Coronary artery (tissue), 2 donors: Measurements from ENCODE around the gene IFT20.
A peak's percentile ranks its signal among the peaks of the same experiment; 100 is the strongest.

Source experiments
- DNase-seq: peaks from one replicate; pipeline ENCODE4 v3.0.0-alpha.2; 2017; ENCODE audit warnings: low spot score
- H3K27ac ChIP-seq, 2 donors: fragments of 200-600 bp; sonication (generic); one replicate each; pipeline ENCODE4 v1.5.1; 2016 to 2019
- H3K4me3 ChIP-seq: fragments of 200-600 bp; sonication (generic); 2 replicates; pipeline ENCODE4 v1.5.1; 2016; ENCODE audit warnings: mild to moderate bottlenecking, moderate library complexity
- TF ChIP-seq, protein P1 (sequence below): fragments of 200-600 bp; sonication (generic); IDR thresholded peaks from one replicate; pipeline ENCODE4 v1.5.1; 2019; ENCODE audit warnings: antibody characterized with exemption

Gene IFT20

GRCh38 chr17:28363186-28363585 is 27.9 kb upstream of the IFT20 start:
- TF ChIP-seq, protein P1, sequence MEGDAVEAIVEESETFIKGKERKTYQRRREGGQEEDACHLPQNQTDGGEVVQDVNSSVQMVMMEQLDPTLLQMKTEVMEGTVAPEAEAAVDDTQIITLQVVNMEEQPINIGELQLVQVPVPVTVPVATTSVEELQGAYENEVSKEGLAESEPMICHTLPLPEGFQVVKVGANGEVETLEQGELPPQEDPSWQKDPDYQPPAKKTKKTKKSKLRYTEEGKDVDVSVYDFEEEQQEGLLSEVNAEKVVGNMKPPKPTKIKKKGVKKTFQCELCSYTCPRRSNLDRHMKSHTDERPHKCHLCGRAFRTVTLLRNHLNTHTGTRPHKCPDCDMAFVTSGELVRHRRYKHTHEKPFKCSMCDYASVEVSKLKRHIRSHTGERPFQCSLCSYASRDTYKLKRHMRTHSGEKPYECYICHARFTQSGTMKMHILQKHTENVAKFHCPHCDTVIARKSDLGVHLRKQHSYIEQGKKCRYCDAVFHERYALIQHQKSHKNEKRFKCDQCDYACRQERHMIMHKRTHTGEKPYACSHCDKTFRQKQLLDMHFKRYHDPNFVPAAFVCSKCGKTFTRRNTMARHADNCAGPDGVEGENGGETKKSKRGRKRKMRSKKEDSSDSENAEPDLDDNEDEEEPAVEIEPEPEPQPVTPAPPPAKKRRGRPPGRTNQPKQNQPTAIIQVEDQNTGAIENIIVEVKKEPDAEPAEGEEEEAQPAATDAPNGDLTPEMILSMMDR = no peak
- DNase-seq = no peak
- H3K27ac ChIP-seq = no peak overlapping the region
- no peak overlapping the region for H3K4me3 ChIP-seq

- peak overlapping the region; percentile 89 for H3K4me3 ChIP-seq
- peak overlapping the region; percentile 63 to 92 for H3K27ac ChIP-seq
- no peak for DNase-seq
- TF ChIP-seq, protein P1 = no peak
Observed at GRCh38 chr17:28357901-28358197, 22.6 kb upstream of the IFT20 start.

DNA sequence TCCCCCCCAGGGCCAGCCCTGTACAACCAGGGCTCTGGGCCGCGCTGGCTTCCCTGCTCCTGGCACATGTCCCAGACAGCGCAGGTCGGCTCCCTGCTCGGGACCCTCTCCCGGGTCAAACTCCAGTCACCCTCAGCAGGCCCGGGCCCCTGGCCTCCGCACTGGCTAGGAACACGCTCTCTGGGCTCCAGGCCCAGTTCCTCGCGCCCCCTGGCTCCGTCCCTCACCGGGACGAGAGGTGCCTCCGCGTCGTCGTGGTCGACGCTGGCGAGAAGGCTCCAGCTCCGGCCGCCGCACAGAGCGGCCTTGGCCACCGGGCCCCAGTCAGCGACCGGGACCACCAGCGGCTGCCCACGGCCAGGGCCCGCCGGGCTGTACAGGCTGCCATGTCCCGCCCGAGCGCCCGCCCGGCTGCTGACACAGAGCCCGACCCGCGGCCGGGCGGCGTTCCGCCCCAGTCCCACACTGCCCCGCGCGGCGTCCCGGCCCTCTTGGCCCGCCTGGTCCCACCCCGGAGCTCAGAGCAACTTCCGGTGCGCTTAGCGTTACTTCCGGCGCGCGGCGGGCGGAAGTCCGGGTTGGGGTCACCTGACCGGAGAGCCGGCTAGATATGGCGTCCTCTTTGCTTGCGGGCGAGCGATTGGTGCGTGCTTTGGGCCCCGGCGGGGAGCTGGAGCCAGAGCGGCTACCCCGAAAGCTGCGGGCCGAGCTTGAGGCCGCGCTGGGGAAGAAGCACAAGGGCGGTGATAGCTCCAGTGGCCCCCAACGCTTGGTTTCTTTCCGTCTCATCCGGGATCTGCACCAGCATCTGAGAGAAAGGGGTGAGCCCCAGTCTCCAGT is 22.0 kb upstream of the IFT20 start, which contains the start of gene POLDIP2:
POLDIP2 (minus strand) TSS at position 467 of the 840 bp plus-strand sequence; CDS start at position 388, 79 bp downstream.
- TF ChIP-seq, protein P1 = no peak
- peak; percentile 96 for DNase-seq
- Histone ChIP-seq H3K4me3 (peak within 1 kb of the TSS; percentile 89), H3K27ac (peak within 1 kb of the TSS; percentile 63 to 92)

DNA sequence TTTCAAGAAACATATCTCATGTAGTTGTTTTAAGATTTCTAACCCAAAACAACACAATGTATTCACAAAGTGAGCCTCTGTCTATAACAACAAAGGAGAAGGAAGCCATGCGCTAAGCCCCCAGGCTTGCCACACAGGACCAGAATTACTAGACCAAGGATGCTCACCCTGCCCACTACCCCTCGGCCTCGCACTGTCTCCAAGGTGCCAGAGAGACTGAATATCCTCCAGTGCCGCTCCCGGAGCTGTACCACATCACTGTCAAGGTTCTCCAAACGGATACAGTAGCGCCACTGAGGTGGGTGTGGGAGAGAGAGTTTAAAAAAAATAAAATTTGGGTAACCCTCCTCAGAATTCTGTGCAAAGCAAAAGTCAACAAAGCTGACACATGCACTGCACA is 15.0 kb upstream of the IFT20 start:
- DNase-seq = no peak
- H3K27ac ChIP-seq = no peak overlapping the region
- TF ChIP-seq, protein P1 = no peak
- H3K4me3 ChIP-seq = no peak overlapping the region

DNA sequence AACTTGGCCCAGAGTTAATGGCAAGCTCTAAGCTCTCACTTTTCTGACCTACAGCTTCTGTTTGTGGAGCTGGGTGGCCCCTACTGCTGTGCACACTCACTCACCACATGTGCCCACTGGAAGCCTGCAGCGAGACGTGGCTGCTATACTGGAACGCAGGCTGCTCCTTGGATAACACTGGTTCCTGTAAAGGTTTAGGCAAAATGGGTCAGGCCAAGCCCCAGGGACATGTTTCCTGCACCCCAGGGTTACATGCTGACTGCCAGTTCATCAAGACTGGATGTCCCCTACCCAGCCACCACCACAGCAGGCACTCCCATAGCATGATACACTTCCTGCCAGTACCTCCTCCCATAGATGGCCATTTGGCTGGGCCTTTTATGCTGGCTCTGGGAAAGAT is 13.7 kb upstream of the IFT20 start:
- Histone ChIP-seq H3K27ac (no peak overlapping the region), H3K4me3 (no peak overlapping the region)
- DNase-seq = no peak
- TF ChIP-seq, protein P1 = no peak

DNA sequence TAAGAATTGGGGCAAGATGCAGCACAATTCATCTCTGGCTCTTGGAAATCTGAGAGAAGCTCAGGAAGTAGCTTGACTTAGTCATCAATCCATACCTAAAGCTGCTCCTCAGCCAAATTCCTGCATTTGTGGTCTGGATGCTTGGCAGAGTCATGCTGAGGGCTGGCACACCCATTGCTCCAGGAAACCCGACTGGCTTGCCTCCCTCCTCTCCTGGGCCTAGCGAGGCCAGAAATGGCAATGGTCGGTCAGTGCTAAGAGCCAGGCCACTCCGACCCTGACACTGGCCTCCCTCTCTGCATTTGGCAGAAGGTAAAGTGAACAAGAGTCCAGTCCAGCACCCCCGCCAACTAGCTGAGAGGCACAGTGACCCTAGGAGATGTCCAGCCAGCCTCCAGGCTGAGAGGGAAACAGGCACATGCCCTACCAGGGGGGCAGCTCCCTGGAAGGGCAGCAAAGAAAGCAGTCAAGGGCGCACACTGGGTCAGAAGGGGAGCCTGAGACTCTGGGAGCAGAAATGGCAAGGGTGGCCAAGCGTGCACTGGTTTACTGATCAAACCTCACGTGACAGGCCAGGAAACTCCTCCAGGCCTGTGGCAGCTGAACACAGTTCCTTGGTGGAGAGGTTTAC is 12.1 kb upstream of the IFT20 start:
- no peak overlapping the region for H3K4me3 ChIP-seq
- H3K27ac ChIP-seq = peak overlapping the region; percentile 8 to 77
- TF ChIP-seq, protein P1 = no peak
- no peak for DNase-seq
